Measurements from ENCODE around the gene STXBP4.

GRCh38 chr17:55219934-55220333 lies 251.4 kb downstream of the STXBP4 start:
- no peak for TF ChIP-seq CTCF (IDR thresholded peaks at IDR 0.05; ENCODE audit: low read length)
- no peak for TF ChIP-seq EZH2 (IDR thresholded peaks at IDR 0.05; ENCODE audit: borderline replicate concordance, low read length)

All from OCI-LY1 (cell line).